Left renal pelvis (tissue), 4 donors: ENCODE results near the gene GPR68. TPM values are rescaled to one million over a fixed set of nuclear protein-coding genes. Genes with fewer than 3 reads are reported as not detected.
"Not testable (repeated sequence)": the region's sequence is repeated elsewhere in the genome, so short reads cannot be mapped to it uniquely, and the experiment has no call there.

ENCODE experiments used
- DNase-seq, 4 donors: peaks; one replicate each; pipeline ENCODE4 v3.0.0-alpha.2; 2013; ENCODE audit warnings: low read depth in 4 of 4, low spot score in 3 of 4
- polyA plus RNA-seq, 4 donors: library from polyadenylated mRNA; unstranded; fragments of 120-200 nt; gene quantifications; one replicate each; pipeline ENCODE4 v1.2.1, GENCODE V29; 2013; ENCODE audit not compliant: insufficient read length in 4 of 4

Gene GPR68
- polyA plus RNA-seq, 4 donors, result 0.46 to 3.2 (median 1.5) TPM

DNA sequence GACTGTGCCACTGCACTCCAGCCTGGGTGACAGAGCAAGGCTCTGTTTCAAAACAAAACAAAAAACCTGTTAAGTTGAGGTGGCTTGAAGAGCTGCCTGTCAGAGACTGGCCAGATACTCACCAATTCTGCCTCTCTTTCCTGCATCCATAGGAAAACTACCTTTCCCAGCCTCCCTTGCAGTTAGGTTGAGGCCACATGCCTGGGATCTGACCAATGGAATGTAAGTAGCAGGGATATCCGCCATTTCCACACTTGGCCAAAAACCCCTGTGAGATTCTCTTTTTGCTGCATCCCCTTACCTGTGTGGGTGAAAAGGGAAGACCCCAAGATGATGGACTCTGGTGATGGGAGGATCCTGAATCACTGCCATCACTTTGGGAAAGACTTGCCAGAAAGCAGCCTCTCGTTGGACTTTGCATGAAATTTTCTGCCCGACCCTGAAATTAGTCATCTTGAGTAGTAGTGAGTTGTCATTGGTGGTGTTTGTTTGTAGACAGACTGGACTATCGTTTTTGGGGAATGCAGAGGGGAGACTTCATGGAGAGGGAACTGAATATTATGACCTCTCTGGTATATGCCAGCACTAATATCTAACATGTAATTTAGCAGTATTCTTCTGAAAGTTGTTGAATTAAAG lies 14.0 kb downstream of the GPR68 start:
- no peak for DNase-seq

- DNase-seq, result no peak
Measured at GRCh38 chr14:91229743-91230200, 14.7 kb downstream of the GPR68 start.

DNA sequence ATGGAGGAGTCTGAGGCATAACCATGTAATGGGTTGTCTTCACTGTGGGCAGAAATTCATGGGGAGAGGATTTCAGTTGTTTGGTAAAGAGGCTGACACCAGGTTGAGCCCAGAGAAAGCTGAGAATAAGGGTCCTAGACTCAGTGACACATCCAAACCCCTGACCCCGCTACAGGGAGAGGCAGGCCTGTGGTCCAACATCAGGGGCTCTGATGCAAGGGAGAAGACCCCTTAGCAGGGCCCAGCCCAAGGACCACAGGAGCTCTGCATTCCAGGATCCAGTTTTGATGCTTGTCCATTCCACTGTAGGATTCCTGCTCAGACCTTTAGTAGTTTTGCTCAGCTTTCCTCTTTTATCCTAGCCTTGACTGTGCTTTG lies 15.5 kb downstream of the GPR68 start:
- DNase-seq, result no peak

DNA sequence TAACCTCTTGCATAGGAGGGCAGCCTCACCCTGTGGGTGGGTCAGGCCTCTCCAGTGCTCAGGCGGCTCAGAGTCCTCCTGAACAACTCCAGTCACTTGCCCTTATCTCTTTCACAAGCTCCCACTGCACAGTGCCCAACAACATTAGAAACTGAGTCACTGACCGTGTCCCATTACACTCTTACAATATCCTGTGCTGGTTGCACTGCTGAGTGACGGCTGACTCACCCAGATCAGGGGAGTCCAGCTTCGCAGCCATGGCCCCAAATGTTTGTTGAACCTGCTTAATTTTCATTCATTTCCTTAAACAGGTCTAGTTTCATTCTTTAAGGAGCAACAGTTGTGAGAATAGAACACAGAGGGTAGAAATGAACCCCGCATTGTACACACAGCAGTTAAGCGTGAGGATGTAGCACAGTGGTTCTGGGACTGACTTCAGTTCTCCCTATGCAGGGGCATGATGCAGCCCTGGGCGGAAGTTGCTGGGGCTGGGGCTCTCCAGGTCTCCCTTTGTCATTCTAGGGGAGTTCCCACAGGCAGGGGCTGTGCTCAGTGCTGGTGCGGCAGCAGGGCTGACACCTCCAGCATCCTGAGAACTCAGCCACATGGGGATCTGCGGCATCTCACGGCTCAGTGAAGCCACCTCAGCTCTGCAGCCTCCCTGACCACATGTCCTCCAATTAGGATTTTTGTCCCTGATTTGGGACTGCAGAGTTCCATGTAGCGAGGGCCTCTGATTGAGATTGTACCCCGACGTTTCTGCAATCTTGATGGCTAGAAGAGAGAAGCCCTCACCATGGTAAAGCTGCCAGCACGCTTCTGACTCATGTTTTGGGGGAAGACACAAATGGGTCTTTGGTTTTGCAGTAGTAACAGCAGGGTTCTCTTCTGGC lies 16.1 kb downstream of the GPR68 start:
- no peak for DNase-seq

DNA sequence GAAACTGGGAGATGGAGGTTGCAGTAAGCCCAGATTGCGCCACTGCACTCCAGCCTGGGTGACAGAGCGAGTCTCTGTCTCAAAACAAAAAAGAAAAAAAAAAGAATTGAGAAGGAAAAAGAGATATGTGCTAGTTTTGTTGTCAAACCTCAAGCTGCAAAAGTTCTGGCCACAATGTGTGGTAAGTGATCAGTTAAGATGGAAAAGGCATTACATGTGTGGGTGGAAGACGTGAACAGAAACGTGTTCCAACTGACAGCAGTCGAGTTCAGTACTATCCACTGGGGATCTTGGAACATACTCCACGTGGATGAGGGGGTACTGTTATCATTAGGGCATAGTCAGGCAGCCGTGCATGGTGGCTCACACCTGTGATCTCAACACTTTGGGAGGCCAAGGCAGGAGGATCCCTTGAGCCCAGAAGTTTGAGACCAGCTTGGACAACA lies 17.3 kb downstream of the GPR68 start:
- no peak for DNase-seq

DNA sequence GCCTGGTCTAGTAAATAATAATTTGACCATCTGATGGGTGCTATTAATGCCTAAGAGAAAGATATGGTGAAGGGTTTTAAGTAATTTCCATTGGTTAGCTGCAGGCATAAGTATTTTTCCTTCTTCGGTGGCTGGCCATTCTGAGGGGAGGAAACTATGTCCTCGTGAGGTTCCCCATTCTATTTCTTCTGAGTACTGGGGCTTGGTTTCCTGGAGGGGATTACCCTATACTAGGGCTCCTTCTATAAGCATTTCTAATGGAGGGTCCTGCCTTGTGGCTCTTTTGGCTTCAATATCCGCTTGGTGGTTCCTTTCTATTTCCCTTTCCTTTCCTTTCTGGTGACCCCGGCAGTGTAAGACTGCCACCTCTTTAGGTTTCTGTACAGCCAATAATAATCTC lies 18.1 kb downstream of the GPR68 start:
- DNase-seq, result not testable (repeated sequence)

DNA sequence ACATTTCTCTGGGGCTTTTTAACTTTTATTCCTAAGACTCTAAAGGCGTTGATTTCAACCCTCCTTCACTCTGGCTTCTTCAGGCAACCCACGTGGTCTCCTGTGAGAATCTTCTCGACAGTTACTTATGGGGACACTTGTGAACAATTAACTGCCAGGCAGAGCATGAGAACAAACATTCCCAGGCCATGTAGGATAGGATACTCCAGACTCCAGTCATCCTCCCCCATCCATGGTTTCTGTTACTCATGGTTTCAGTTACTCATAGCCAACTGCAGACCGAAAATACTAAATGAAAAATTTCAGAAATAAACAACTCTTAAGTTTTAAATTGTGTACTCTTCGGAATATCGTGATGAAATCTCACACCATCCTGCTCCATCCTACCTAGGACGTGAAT lies 19.5 kb downstream of the GPR68 start:
- no peak for DNase-seq

DNA sequence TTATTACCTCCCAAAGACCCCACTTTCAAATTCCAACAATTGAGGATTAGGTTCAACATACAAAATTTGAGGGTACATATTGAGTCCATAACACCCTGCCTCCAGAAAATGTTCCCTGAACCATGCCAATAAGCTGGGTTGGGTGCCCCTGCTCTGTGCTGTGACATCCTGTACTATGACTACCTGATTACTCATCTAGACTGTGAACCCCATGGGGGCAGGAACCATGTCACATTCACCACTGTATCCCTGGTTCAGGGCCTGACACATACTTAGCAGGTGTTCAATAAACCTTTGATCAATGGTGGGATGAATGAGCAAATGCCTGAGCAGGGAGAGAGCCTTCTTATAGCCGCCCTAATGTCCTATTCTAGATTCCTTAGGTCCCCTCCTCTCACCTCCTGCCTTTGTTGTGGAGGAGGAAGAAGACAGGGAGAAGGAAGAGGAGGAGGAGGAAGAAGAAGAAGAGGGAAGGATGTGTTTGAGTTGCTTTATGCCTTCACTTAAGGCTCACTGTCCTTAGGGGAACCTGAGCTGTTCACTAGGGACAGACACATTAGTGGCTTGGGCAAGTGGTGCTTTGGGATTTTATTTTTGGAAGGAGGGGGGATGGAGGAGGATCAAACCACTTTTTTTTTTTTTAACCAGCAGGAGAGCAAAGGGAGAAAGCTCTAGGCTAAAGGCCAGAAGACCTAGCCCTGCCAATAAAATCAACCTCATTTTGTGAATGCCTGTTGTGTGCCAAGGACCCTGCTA lies 21.3 kb downstream of the GPR68 start:
- DNase-seq, result no peak

DNA sequence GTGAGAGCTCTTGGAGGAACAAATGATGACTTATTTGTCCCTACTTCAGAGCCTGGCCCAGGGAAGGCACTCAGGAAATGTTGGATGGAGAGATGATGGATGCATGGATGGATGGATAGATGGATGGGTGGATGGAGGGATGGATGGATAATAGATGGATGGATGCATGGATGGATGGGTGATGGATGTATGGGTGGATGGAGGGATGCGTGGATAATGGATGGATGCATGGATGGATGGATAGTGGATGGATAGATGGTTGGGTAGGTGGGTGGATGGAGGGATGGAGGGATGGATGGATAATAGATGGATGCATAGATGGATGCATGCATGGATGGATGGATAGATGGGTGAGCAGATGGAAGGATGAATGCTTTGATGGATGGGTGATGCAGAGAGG lies 23.2 kb downstream of the GPR68 start:
- no peak for DNase-seq

DNA sequence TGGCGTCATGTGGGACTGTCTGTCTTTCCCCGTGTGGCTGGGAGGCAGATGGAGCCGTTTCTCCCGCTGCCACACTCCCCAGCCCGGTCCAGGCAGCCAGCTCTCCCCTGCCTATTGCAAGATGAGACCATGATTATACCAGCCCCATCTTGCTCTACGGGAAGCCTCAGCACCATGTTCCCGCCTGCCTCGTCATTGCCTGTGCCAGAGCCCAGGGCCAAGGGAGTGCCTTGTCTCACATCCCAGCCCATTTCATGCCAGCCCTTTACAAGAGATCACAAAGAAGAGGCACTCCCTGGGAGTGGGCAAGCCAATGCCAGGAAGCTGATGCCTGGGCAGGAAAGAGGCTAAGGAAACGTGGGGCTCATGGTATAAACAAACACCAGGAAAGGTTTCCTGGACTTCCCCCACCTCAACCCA lies 23.9 kb downstream of the GPR68 start:
- no peak for DNase-seq

DNA sequence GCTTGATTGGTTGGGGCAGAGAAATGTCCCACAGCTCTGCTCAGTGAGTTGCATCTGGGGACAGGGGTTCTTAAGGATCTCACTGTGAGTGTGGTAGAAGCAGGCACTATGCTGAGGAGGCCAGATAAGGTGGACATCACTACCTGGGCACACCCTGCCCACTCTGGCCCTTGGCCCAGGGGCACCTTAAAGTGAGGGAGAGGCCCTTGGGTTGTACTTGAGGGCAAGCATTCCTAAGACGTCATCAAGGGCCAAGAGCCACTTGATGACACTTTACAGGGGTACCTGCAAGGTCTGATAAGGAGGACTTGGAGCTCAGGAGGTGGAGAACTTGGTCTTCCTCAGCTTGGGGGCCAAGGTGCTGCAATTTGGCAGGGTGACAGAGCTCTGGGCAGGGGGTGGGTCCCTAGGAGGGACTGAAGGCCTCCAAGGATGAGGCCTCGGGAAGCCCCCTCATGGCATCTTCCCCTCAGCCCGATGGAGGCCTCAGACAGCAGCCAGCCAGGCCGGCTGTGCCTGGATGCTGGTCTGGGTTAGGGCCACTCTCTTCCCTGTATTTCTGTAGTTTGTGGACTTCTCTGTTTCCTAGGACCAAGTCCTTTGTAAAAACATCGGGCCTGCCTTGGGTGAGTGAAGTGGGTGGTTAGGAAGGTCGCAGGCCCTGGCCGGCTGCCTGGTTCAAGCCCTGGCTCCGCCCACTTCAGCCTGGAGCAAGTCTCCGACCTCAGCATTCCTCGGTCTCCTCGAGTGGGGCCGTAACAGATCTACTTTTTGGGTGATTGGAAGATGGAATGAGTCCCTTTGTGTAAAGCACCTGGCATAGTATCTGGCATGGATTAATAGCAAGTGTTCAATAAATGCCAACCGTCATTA lies 24.8 kb downstream of the GPR68 start:
- no peak for DNase-seq

DNA sequence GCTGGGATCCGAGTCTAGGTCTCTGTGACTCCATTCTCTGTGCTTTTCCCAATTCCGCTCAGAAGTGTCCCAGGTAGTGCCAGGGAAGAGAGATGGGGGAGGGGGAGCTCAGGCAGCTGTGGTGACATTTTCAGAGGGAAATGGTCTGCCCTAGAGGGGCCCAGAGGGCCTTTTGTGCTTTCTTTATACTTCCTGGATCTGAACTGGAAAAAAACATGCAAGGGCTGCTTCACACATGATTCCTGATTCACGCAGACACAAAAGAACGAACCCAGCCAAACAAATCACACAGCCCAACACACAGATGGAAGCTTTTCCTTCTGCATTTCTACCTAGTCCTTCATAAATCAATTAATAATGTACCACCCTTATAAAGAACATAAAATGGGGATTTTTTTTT lies 26.5 kb downstream of the GPR68 start:
- no peak for DNase-seq

DNA sequence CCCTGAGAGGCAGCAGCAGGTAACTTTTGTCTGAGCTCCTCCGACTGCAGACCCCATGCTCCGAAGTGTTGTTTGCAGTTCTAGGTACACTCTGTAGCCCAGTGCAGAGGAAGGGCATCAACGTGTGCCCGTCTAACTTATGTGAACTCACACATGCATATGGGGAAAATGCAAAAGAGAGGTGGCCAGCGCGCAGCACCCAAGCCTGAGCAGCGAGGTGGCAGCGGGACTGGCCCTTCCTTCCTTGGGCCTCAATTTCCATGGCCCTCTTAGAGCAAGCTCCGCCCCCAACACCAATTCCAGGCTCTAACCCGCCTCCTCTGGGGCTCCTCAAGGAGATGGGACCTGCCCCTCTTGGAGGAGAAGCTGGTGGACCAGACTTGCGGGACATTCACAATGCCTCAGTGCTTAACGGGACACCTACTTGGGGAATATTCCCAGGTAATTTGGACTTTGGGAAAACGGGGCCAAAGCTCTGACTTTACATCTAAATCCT lies 27.7 kb downstream of the GPR68 start:
- DNase-seq, result no peak

- DNase-seq, result no peak
Measured at GRCh38 chr14:91215381-91215780, 29.1 kb downstream of the GPR68 start.

DNA sequence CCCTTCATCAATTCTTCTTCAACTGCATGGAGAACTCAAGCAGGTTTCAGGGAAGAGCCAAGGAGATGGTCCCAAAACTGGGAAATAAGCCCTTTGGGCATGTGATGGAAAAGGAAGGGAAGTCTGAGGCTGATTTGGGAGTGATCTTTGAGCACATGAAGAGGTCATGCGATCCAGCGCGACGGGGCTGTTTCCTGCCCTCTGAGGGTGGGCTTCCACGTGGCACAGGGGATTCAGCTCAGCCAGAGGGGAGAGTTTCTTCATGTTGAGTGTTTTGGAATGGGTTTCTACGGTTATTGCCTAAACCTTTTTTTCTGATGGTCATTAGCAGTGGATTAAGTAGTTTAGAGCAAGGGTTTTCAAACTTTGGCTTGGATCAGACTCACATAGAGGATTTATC lies 30.2 kb downstream of the GPR68 start:
- no peak for DNase-seq

- DNase-seq, result no peak
Measured at GRCh38 chr14:91211017-91211416, 33.5 kb downstream of the GPR68 start.

- DNase-seq, result no peak
Measured at GRCh38 chr14:91207008-91207407, 37.5 kb downstream of the GPR68 start.

DNA sequence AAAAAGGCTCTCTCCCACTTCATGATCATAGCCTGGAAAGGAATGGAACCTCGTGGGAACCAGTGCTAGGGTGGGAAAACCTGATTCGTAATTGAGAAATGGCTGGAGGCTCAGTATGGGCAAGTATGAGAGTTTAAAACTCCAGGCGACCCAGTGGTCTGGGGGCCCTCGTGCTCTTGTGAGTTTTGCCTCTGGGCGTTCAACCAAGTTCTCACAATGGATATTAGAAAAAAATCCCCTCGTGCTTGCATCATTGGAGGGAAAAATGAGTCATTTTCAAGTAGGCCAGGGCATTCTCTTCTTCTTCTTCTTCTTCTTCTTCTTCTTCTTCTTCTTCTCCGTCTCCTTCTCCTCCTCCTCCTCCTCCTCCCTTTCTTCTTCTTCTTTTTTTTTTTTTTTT lies 39.0 kb downstream of the GPR68 start:
- no peak for DNase-seq

DNA sequence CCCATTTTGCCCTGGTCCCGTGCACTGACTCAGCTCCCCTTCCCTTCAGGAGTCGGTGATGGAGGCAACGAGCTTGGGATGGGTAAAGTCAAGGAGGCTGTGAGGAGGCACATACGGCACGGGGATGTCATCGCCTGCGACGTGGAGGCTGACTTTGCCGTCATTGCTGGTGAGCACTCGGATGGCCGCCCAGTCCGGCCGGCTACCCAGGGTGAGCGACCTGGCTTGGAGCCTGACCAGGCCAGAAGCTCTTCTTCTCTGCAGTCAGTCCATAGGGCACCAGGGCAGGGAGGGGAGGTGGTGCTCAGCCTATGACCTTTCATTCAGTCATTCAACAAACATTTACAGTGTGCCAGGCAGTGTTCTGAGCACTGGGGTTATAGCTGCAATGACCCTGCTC lies 39.8 kb downstream of the GPR68 start:
- DNase-seq, result no peak
